Retinal pigment epithelial cell (primary cell): ENCODE data around the gene FAM219B.

Source experiments
- DNase-seq: peaks from one replicate; pipeline ENCODE4 v3.0.0-alpha.2; 2010; ENCODE audit warnings: low read depth
- H3K4me3 ChIP-seq: 2 replicates; pipeline ENCODE4 v1.5.1; 2011; ENCODE audit warnings: mild to moderate bottlenecking, low read length, control low read depth, moderate library complexity
- TF ChIP-seq, protein P1 (sequence below): conservative IDR thresholded peaks from 2 replicates; pipeline ENCODE4 v1.5.1; 2011; ENCODE audit warnings: low read depth, low read length, control low read depth, inconsistent platforms

The FAM219B gene

DNA sequence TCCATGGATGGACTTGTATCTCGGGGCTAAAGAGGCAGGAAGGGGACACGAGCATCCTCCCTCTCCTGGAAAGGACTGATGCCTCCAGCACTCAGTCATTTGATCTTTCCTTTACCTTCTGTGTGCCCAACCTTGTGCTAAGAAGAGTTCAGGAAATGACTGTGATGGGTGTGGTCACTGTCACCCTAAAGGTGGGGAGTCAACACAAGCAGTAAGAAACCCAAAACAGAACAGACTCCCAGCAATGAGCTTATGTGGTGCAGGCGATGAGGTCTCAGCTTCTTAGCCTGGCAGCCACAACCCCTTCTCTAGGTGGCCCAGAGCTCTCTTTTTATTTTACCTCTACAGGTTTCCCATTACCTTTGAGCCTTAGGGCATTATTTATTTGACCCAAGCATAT lies 13.0 kb downstream of the FAM219B start:
- no peak for DNase-seq
- no peak overlapping the region for H3K4me3 ChIP-seq
- TF ChIP-seq, protein P1, sequence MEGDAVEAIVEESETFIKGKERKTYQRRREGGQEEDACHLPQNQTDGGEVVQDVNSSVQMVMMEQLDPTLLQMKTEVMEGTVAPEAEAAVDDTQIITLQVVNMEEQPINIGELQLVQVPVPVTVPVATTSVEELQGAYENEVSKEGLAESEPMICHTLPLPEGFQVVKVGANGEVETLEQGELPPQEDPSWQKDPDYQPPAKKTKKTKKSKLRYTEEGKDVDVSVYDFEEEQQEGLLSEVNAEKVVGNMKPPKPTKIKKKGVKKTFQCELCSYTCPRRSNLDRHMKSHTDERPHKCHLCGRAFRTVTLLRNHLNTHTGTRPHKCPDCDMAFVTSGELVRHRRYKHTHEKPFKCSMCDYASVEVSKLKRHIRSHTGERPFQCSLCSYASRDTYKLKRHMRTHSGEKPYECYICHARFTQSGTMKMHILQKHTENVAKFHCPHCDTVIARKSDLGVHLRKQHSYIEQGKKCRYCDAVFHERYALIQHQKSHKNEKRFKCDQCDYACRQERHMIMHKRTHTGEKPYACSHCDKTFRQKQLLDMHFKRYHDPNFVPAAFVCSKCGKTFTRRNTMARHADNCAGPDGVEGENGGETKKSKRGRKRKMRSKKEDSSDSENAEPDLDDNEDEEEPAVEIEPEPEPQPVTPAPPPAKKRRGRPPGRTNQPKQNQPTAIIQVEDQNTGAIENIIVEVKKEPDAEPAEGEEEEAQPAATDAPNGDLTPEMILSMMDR = no peak

DNA sequence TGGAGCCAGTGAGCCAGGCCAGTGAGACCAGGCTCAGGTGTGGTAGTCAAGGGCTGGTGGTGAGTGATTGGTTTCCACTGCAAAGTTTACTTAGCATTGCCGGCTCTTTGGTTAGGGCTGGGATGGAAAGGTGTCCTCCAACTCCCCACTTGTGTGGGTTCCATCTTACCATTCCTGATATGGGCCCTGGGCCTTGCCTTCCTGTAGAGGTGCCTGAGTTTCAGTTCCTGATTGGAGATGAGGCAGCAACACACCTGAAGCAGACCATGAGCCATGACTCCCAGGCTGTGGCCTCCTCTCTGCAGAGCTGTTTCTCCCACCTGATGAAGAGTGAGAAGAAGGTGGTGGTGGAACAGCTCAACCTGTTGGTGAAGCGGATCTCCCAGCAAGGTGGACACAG lies 13.7 kb downstream of the FAM219B start:
- DNase-seq = no peak
- no peak overlapping the region for H3K4me3 ChIP-seq
- TF ChIP-seq, protein P1 = no peak

DNA sequence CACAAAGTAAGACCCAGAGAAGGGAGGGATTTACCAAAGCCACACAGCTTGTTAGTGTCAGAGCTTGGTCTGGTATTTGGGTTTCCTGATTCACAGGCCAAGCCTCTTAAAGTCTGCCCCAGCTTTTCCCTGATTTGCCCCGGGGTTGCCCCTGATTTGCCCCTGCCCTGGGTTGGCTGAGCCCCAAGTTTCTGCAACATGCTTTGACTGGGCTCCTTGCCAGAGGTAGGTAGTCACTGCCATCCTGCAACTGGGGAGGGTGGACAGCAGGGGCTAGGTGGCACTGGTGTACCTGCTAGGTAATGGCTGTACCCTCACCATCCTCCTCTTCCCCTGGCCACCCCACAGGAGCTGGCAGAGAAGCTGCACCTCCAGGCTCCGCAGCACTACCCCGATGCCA lies 14.3 kb downstream of the FAM219B start:
- H3K4me3 ChIP-seq = no peak overlapping the region
- TF ChIP-seq, protein P1 = no peak
- DNase-seq = no peak

DNA sequence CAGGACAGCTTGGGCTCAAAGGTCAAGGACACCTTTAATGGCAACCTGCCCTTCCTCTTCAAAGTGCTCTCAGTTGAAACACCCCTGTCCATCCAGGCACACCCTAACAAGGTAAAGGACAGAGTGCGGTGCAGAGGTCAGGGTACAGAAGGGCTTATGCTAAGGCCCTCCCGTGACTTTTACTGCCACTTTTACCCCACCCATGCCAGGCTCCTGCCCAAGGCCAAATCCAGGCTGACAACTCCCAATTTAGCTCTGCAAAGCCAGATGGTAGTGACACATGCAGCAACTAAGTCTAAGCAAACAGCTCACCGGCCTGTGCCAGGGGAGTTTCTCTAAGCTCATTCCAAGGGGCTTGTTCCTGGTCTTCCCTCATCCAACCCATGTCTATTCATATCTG lies 15.2 kb downstream of the FAM219B start:
- H3K4me3 ChIP-seq = no peak overlapping the region
- no peak for DNase-seq
- TF ChIP-seq, protein P1 = no peak

DNA sequence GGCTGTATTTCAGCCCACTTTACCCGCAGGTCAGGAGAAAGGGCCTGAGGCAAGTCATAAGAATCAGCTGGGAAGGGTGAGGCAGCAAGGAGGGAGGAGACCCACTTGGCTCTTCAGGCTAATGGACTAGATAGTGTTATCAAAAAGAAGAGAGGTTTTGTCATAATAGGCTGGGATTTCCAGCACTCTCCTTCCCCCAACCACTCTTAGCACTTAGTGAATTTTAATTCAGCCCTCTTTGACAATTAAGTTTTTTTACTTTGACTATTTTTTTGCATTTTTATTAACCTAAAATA lies 16.0 kb downstream of the FAM219B start:
- DNase-seq = no peak
- peak overlapping the region; percentile 95 for H3K4me3 ChIP-seq
- TF ChIP-seq, protein P1 = no peak

DNA sequence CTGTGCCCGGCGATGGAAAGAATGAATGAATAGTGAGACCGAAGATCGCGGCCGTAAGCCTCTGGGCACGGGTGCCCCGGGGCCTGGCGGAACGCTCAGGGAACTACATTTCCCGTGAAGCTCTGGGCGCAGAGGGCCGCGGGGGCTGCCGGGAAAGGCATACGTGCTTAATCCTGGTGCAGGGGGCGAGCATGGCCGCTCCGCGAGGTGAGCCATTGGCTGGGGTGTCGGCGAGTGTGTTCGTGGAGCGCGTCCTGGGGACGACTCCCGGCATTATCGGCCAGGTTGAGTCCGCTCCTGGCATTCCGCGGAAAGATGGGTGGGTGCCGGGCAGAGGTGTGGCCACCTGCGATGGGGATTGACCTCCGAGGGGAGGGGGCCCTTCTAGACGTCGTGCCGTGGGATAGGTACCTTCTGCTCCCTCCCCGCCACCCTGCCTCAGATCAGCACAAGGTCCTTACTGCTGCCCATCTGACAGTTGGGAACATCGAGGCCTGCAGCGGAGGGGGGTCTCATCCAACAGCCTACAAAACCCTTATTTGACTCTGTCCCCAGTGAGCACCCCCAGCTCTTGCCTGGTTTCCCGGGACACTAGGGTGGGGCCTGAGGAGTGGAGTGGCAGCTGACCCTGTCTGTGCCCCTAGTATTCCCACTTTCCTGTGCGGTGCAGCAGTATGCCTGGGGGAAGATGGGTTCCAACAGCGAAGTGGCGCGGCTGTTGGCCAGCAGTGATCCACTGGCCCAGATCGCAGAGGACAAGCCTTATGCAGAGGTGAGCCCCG lies 16.6 kb downstream of the FAM219B start, which contains the start of gene MPI:
TSS of gene MPI (plus strand) at position 160 of the 782 bp plus-strand sequence. CDS start at position 192, 32 bp downstream.
- peak; percentile 29 for DNase-seq
- TF ChIP-seq, protein P1 = no peak
- H3K4me3 ChIP-seq = peak within 1 kb of the TSS; percentile 95

DNA sequence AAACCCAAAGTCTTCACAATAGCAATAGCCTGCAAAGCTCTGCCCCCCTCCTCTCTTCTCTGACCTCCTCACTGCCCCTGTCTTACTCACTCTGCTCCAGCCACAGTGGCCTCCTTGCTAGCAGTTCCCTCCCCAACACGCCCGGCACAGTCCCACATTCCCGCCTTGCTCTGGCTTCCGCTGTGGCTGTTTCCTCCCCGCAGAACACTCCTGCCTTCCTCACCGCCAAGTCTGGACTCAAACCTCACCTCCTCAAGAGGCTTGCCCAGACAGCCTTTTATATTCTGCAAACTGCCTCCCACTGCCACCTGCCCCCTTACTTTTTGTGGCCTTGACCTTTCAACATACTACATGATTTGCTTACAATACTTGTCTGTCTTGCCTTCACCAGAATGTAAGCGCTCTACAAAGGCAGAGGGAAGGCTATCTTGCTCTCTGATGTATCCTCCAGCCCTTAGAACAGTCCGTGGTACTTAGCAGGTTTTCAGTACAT lies 17.2 kb downstream of the FAM219B start:
- TF ChIP-seq, protein P1 = no peak
- H3K4me3 ChIP-seq = peak overlapping the region; percentile 95
- DNase-seq = no peak
